ENCODE measurements around the gene MYH14.

- TF ChIP-seq HIVEP1 (CRISPR knock-in tag; IDR thresholded peaks at IDR 0.05) (no peak), TOE1 (CRISPR knock-in tag; IDR thresholded peaks at IDR 0.05) (no peak), NR2F1 (CRISPR knock-in tag; IDR thresholded peaks at IDR 0.05) (no peak), MNT (IDR thresholded peaks at IDR 0.05) (no peak), SNRNP70 (IDR thresholded peaks at IDR 0.05; ENCODE audit: low read depth, low read length) (no peak), ISX (CRISPR knock-in tag; conservative IDR thresholded peaks at IDR 0.05) (no peak), ZNF24 (IDR thresholded peaks at IDR 0.05) (no peak), SMC3 (IDR thresholded peaks at IDR 0.05; ENCODE audit: low read length) (peak; percentile 71)
- TF ChIP-seq, protein P1, sequence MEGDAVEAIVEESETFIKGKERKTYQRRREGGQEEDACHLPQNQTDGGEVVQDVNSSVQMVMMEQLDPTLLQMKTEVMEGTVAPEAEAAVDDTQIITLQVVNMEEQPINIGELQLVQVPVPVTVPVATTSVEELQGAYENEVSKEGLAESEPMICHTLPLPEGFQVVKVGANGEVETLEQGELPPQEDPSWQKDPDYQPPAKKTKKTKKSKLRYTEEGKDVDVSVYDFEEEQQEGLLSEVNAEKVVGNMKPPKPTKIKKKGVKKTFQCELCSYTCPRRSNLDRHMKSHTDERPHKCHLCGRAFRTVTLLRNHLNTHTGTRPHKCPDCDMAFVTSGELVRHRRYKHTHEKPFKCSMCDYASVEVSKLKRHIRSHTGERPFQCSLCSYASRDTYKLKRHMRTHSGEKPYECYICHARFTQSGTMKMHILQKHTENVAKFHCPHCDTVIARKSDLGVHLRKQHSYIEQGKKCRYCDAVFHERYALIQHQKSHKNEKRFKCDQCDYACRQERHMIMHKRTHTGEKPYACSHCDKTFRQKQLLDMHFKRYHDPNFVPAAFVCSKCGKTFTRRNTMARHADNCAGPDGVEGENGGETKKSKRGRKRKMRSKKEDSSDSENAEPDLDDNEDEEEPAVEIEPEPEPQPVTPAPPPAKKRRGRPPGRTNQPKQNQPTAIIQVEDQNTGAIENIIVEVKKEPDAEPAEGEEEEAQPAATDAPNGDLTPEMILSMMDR (CRISPR knock-in tag; IDR thresholded peaks at IDR 0.05): peak; percentile 91
Observed at GRCh38 chr19:50357178-50358100, 154.0 kb downstream of the MYH14 start.
